ENCODE results near the gene TPRG1. TPM values are rescaled to one million over a fixed set of nuclear protein-coding genes. Genes with fewer than 3 reads are reported as not detected.
A peak's percentile ranks its signal among the peaks of the same experiment; 100 is the strongest.
"Not testable (repeated sequence)": the region's sequence is repeated elsewhere in the genome, so short reads cannot be mapped to it uniquely, and the experiment has no call there.

The TPRG1 gene
- total RNA-seq, 1 donor from 2014 or later = 0.94 TPM

DNA sequence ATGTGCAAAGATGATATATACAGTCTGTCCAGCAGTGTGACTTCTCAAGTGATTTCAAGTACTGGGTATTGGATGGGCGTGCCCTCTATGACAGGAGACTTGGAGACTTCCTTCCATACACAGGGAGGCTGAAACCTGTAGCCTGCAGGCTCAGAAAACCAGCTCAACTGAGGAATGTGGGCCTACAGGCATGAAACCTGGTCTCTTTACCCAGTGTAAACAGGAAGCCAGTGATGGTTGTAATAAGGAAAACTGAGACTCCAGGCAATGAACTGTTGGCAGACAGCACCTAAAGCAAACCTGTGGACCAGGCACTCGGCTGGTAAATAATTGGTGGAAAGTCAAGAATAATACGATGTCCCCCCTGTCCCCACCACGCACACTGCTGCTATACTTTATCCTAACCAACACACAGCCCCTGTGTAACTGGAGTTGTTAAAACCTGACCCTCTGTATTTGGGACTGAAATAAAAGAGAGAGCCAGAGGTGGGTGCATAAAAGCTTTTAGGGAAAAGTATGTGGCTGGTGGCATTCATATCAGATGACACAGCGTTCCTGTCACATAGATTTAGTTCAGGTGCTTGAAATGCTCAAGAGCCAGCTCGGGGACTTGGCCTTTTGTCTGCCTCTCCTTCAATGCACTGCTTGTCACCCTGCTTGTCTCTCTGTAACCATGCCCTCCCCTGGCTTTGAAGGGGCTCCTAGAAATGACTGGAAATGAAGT lies 144.7 kb downstream of the TPRG1 start:
- DNase-seq (ENCODE audit: low read depth) = peak; percentile 88

- DNase-seq (ENCODE audit: low read depth) = no peak
Observed at GRCh38 chr3:189317911-189318310, 146.1 kb downstream of the TPRG1 start.

DNA sequence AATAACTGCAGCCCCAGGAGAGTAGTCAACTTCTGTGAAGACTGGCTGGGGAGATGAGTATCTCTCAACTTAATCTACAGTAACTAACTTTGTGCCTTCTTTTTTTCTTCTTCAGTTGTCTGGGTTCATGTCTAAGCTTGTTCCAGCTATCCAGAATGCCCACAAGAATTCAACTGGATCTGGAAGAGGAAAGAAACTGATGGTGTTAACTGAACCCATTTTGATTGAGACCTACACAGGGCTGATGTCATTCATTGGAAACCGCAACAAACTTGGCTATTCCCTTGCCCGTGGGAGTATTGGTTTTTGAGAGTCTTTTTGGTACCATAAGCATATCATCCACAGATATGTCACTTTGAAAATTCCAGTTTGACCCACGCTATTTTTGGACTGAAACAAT lies 148.7 kb downstream of the TPRG1 start:
- DNase-seq (ENCODE audit: low read depth) = no peak

DNA sequence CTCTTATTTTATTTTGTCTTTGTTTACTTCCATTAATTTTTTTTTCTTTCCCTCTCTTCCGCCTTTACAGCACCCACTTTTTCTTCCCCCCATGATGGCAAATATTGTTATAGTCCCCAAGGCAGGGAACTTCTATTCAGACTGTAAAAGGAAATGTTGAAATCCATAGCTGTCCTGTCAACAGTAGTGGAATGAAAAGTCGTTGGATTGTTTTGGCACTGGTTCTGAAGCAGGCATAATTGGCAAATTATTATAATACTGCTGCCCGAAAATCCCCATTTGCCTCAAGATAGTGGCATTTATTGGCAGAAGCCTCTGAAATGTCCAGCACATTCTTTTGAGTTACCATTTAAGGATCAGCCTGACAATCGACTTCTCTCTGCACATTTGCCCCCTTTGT lies 150.6 kb downstream of the TPRG1 start:
- DNase-seq (ENCODE audit: low read depth) = no peak

- peak; percentile 100 for DNase-seq (ENCODE audit: low read depth)
Observed at GRCh38 chr3:189324538-189325138, 152.9 kb downstream of the TPRG1 start.

DNA sequence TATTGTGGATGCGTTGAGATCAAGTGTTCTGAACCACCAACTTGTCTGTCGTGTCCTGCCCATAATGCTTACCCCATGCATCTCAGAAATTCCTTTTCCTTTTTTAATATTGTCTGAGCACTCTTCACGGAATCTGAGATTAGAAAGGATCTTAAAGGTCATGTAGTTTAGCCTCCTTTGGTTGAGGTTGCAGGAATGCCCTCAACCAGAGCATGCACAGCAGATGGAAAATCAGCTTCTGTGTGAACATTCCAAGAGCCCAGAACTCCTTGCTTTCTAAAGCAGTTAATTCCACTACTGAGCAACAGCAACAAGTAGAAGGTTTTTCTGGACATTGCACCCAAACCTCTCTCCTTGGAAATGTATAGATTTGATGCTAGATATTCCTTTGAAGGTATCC lies 153.7 kb downstream of the TPRG1 start:
- DNase-seq (ENCODE audit: low read depth) = peak; percentile 62

- DNase-seq (ENCODE audit: low read depth) = not testable (repeated sequence)
Observed at GRCh38 chr3:189329630-189330029, 157.9 kb downstream of the TPRG1 start.

GRCh38 chr3:189330066-189330465 lies 158.3 kb downstream of the TPRG1 start:
- no peak for DNase-seq (ENCODE audit: low read depth)

DNA sequence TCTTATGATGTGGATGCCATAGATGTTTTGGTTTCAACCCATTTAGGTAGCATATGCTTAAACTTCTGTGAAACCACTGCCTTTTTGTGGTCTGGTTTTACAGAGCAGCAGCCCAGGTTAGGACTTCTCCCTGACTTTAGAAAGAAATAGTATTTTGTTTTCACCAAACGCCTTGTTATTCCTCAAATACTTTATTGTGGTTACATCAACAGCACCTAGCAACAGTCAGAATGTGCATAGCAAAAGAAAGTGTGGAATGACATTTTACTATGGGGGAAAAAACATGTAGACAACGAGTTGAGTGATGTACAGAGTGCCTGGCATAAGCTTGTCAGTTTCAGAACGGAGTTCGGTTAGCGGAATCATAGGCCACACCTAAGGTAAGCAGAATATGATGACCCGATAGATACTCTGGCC lies 159.2 kb downstream of the TPRG1 start:
- no peak for DNase-seq (ENCODE audit: low read depth)

DNA sequence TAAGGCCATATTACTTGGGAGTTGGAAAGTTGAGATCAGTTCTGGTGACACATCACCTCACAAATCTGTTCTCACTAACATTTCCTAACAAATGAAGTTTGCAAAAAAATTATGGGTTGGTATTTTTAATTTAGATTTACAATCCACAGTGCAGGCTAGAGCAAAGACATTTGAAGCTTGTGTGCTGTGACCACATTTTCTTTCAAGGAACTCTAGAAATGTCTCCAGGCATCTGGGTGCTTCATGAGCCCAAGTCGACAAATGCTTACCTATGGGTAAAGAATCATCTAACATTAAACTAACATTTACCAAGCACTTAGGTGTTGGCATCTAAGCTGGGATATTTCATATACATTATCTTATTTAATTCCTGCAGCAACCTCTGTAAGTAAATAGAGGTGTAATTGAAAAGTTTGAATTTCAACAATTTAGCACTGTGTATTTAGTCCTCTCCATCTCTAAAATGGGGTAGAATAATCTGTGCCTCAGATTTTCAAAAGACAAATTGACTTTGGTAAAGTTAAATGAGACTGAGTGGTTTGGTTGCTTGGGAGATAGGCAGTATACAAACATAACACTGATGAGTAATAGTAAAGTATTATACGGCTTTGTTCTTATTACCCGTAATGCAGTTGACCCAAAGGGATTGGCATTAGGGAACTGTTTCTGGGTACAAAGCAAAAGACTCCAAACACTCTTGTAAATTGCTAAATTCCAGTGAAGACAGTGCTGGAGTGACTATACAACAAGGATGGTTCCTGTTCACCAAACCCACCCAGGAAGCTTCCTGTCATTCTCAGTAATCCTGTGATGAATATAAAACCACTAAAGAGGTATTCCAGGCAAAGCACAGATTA lies 162.5 kb downstream of the TPRG1 start:
- peak; percentile 70 for DNase-seq (ENCODE audit: low read depth)

- DNase-seq (ENCODE audit: low read depth) = no peak
Observed at GRCh38 chr3:189337673-189338091, 165.9 kb downstream of the TPRG1 start.

GRCh38 chr3:189338366-189338765 lies 166.6 kb downstream of the TPRG1 start:
- DNase-seq (ENCODE audit: low read depth) = no peak

DNA sequence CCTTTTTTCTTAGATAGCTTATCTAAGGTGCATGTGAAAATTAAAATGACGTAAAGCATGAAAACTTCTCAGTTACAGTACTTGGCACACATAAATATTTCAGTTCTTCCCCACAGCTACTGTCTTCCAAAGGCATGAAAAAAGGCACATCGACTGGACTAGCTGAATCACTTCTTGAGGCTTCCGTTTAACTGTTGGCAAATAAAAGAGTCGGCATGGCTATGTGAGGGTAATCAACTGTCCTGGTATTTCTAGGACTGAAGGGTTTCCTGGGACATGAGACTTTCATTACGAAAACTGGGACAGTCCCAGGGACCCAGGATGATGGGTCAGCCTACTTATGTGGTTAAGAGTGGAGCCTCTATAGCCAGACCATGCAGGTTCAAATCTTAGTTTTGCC lies 168.2 kb downstream of the TPRG1 start:
- no peak for DNase-seq (ENCODE audit: low read depth)

- DNase-seq (ENCODE audit: low read depth) = no peak
Observed at GRCh38 chr3:189340680-189341460, 169.1 kb downstream of the TPRG1 start.

- DNase-seq (ENCODE audit: low read depth) = peak; percentile 29
Observed at GRCh38 chr3:189342811-189343210, 171.0 kb downstream of the TPRG1 start.

DNA sequence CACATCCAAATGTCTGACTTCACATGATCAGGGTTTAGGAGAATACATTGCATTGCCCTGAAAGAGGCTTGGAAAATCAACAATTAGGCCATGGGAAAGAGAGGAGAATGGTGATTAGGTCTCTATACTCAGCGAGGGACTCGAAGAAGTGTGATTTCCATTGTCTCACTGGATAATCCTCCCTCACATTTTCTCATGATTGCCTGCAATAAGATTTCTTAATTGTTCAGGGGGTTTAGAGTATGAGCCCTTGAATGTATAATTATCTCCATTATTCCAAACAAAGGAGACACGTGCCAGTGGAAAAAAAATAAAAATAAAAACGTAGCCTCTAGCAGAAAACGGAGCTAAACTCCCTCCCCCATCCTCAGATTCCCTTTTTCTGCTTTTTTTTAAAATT lies 173.2 kb downstream of the TPRG1 start:
- no peak for DNase-seq (ENCODE audit: low read depth)

DNA sequence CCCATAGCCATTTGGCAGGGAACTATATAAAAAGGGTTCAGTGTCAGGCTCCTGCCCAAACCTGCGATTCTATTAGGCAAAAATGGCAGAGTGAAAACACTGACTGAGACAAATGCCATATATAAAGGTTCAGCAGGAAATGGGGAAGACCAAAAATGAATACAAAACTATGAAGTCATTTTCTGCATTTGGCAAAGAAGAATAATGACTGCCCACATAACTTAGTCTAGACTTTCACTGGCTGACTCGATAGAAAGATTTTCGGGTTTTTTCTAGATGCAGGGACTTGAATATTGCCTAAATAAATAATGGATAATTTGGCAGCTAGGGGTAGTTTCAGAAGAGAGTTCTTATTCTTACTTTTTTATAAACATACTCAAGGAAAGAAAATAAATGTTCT lies 178.0 kb downstream of the TPRG1 start:
- DNase-seq (ENCODE audit: low read depth) = no peak

GRCh38 chr3:189353318-189353965 lies 181.7 kb downstream of the TPRG1 start:
- DNase-seq (ENCODE audit: low read depth) = peak; percentile 21

DNA sequence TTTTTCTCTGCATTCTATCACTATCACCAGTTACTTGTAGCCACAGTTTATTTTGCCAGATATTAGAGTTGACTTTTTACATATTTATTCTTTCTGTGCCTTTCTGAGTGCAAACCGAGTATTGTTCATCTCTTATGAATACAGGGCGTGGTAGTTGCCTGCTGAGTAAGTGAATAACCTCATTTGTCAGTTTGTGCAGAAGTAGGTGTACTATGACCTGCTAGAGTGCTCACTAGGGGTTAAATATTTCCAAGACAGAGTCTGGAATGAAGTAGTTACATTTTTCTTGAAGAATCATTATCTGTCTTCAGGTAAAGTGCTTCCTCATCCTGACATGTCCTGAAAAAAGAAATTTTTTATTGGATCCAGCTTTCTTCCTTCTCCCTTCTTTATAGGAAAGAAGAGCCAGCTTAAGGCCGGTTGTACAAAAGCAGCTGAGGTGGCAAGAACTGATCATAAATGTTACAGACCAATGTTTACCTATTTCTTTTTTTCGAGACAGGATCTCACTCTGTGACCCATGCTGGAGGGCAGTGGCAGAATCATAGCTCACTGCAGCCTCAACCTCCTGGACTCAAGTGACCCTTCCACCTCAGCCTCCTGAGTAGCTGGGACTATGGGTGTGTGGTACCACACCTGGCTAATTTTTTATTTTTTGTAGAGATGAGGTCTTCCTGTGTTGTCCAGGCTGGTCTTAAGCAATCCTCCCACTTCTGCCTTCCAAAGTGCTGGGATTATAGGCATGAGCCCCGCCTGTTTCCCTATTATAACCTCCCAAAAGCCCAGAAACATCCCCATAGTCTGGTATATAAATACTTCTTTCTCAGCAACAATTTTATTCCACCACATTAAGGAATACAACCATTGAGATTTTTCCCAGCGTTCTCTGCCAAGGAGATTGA lies 182.5 kb downstream of the TPRG1 start:
- DNase-seq (ENCODE audit: low read depth) = peak; percentile 36

DNA sequence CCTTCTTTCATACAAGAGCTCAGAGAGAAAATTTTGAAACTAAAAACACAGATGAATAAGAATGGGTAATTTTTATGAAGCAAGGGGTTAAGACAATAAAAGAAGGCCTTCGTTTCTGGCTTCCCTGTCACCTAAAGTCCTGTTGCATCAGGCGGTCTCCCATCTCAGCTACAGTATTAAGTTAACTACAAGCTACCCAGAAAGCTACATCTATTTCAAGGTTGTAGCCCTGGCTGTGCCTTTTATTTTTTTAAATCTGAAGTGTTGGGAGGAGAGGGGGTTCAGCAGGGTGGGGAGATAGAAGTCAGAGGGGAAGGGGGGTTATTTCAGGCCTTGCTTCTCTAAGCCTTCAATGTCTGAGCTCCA lies 183.3 kb downstream of the TPRG1 start:
- no peak for DNase-seq (ENCODE audit: low read depth)
